A549 treated with CpdA at 1 μM for 4 hours (cell line): ENCODE results near the gene CHIA. TPM values are rescaled to one million over a fixed set of nuclear protein-coding genes. Genes with fewer than 3 reads are reported as not detected.

Source experiments
- total RNA-seq: library from RNA; stranded (reverse); fragments of 200-300 nt; extraction: Qiagen RNA extraction; gene quantifications from 5 replicates; pipeline ENCODE4 v1.2.3, GENCODE V29; 2022; ENCODE audit warnings: low read depth

The CHIA gene
- not detected in 5 replicates for total RNA-seq

GRCh38 chr1:111290630-111291029 is at the start of gene CHIA:
TSS of gene CHIA (plus strand) at chr1:111290851. CDS start at chr1:111310468, 19,617 bp downstream.

Other genes with a start within 250 kb of the CHIA start
- 19.1 to 20.2 TPM (median 19.5 TPM) in 5 replicates for gene DRAM2, start 150.8 kb upstream of the CHIA start, total RNA-seq
- 11.8 to 14.9 TPM (median 14.1 TPM) in 5 replicates for gene CEPT1, start 150.6 kb upstream of the CHIA start, total RNA-seq
- gene DENND2D, start 90.2 kb upstream of the CHIA start, total RNA-seq: 1.1 to 1.6 TPM (median 1.5 TPM) in 5 replicates
- 0.25 to 0.54 TPM (median 0.38 TPM) in 4 of 5 replicates, not detected in the other for gene CHI3L2, start 63.1 kb upstream of the CHIA start, total RNA-seq
- gene OVGP1, start 136.9 kb downstream of the CHIA start, total RNA-seq: 1.0 to 1.4 TPM (median 1.1 TPM) in 5 replicates
- gene WDR77, start 158.4 kb downstream of the CHIA start, total RNA-seq: 31.7 to 54.9 TPM (median 53.1 TPM) in 5 replicates
- gene ATP5PB, start 158.6 kb downstream of the CHIA start, total RNA-seq: 233 to 263 TPM (median 253 TPM) in 5 replicates
- gene C1orf162, start 183.1 kb downstream of the CHIA start, total RNA-seq: 0.11 to 0.63 TPM (median 0.30 TPM) in 4 of 5 replicates, not detected in the other
- not detected in 5 replicates for gene ADORA3, start 212.8 kb downstream of the CHIA start, total RNA-seq
- gene TMIGD3, start 212.8 kb downstream of the CHIA start, total RNA-seq: not detected in 5 replicates